HG02970 (cell line): ENCODE data around the gene PPM1G.
A peak's percentile ranks its signal among the peaks of the same experiment; 100 is the strongest.
"Not testable (repeated sequence)": the region's sequence is repeated elsewhere in the genome, so short reads cannot be mapped to it uniquely, and the experiment has no call there.

Experiments used
- ATAC-seq: cut with Tn5 transposase; IDR thresholded peaks from one replicate; pipeline ENCODE4 v1.9.1; 2021; ENCODE audit warnings: mild to moderate bottlenecking, moderate library complexity, moderate number of reproducible peaks; ENCODE audit not compliant: unreplicated experiment, low FRiP score

PPM1G gene

GRCh38 chr2:27376151-27376865 lies 33.1 kb downstream of the PPM1G start:
- no peak for ATAC-seq

DNA sequence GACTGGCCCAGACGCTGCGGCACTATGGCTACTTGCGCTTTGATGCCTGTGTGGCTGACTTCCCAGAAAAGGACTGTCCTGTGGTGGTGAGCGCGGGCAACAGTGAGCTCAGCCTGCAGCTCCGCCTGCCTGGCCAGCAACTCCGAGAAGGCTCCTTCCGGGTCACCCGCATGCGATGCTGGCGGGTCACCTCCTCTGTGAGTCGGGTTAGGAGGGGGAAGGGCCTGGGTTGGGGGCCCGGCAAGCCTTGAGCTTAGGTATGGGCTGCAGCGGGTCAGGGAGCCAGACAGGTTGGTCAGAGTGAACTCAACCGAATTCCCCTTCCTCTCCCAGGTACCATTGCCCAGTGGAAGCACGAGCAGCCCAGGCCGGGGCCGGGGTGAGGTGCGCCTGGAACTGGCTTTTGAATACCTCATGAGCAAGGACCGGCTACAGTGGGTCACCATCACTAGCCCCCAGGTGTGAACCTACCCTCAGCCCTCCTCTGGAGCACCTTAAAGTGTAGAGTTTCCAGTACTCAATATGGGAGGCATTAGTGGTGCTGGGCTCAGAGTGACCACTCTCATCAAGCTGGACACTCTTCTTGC lies 33.8 kb downstream of the PPM1G start:
- ATAC-seq: no peak

GRCh38 chr2:27373567-27373966 lies 35.8 kb downstream of the PPM1G start:
- ATAC-seq: no peak

- ATAC-seq: no peak
These were observed 36.5 kb downstream of the PPM1G start for GRCh38 chr2:27372937-27373336.

DNA sequence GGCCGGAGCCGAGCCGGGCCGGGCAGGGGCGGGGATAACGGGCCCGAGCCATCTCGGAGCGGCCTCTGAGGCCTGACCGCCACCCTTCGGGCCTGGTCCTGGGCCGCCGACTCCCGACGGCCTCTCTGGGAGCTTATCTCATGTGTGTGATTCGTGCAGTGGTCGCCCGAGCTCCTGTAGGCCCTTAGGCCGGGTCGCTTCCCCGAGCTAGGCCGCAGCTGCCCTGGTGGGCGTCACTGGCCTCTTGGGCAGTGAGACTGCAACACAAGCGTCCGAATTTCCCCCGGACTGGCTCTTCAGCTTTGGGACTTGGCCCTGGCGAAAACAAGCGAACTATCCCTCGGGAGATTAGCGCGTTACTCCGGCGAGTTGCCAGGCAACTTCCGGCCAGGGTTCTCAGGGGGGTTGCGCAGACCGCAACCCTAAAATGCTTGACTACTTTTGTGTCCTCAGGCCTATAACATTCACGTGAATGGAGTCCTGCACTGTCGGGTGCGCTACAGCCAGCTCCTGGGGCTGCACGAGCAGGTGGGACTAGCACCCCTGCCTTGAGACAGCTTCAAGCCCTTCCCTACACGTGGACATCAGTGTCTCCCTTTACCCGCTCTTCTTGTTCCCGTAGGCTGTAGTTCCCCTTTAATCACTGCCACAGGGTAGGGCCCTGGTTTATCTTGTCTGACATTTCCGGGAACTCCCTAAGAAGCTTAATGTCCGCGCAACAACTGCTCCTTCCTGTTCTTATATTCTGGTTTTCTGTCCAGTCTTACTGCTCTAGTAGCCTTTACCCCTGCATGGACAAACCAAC lies 38.4 kb downstream of the PPM1G start:
- peak; percentile 4 for ATAC-seq

GRCh38 chr2:27370026-27370815 lies 39.2 kb downstream of the PPM1G start, which contains the start of the genes EIF2B4 and SNX17:
TSS of gene EIF2B4 (minus strand) at chr2:27370338. CDS start at chr2:27370314, 24 bp downstream.
TSS of gene SNX17 (plus strand) at chr2:27370616. CDS start at chr2:27370744, 128 bp downstream.
- ATAC-seq: peak; percentile 90

GRCh38 chr2:27369471-27370025 lies 39.8 kb downstream of the PPM1G start:
- peak; percentile 4 for ATAC-seq

- ATAC-seq: no peak
These were observed 45.5 kb downstream of the PPM1G start for GRCh38 chr2:27363933-27364332.

DNA sequence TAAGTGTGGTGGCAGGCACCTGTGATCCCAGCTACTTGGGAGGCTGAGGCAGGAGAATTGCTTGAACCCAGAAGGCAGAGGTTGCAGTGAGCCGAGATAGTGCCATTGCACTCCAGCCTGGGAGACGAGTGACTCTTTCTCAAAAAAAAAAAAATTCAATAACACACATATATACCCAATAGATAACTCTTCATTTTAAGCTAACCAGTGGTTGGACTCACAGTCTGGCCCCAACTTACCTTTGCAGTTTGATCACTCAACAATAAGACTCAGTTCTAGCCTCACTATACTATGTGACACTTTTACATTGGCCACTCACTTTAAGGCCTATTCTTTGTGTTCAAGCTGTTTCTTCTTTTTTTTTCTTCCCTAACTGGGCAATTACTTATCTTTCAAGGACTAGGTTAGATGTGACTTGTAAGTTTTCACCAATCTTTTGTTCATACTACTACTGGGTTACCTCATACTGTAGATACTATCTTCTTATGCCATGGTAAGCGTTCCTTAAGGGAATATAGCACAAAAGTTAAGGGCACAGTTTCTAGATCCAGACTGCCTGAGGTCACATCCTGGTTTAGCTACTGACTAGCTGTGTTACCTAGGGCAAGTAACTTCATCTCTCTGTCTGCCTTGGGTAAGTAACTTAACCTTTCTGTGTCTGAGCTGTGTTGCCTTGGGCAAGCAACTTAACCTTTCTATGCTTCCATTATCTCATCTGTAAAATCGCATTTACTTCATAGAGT lies 46.5 kb downstream of the PPM1G start:
- no peak for ATAC-seq

DNA sequence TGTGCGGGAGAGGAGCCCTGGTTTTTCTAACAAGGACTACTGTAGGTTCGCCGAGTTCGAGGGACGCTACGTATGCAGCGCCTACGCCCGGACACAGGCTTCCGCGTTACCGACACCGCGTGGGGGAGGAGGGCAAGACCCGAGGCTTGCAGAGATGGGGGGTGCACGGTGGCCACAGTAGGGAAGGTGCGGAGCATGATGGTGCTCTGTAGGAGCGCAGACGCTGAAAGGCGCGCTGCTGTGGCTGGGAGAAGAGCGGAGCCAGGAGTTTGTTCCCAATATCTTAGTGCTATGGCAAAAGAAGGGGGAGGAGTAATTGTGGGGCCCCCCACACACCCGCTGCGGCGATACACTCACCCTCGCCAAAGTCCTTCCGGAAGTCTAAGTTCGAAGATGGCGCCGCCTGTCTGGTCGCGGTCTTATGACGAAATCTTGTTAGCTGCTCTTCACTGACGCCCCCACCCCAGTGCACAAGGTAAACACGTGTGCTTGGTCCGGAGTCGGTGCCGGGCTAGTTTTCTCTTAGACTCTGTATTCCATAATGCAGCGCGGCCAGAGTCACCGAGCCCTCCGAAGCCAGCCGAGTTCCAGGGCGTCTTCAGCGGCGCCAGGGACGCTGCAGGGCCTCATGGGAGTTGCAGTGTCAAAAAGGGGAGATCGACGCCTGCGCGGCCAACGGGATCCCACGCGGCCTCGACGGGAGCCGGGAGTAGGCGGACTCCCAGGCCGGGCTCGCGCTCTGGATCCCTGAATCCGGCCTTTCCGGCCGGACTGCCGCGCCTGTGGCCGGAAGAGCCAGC lies 52.8 kb downstream of the PPM1G start, which contains the start of gene GTF3C2:
TSS of gene GTF3C2 (minus strand) at position 383 of the 800 bp plus-strand sequence. CDS start 13,210 bp downstream, outside the sequence.
- ATAC-seq: peak; percentile 93

- peak; percentile 35 for ATAC-seq
These were observed 53.4 kb downstream of the PPM1G start for GRCh38 chr2:27356056-27356381.

- ATAC-seq: no peak
These were observed 54.8 kb downstream of the PPM1G start for GRCh38 chr2:27354597-27354927.

DNA sequence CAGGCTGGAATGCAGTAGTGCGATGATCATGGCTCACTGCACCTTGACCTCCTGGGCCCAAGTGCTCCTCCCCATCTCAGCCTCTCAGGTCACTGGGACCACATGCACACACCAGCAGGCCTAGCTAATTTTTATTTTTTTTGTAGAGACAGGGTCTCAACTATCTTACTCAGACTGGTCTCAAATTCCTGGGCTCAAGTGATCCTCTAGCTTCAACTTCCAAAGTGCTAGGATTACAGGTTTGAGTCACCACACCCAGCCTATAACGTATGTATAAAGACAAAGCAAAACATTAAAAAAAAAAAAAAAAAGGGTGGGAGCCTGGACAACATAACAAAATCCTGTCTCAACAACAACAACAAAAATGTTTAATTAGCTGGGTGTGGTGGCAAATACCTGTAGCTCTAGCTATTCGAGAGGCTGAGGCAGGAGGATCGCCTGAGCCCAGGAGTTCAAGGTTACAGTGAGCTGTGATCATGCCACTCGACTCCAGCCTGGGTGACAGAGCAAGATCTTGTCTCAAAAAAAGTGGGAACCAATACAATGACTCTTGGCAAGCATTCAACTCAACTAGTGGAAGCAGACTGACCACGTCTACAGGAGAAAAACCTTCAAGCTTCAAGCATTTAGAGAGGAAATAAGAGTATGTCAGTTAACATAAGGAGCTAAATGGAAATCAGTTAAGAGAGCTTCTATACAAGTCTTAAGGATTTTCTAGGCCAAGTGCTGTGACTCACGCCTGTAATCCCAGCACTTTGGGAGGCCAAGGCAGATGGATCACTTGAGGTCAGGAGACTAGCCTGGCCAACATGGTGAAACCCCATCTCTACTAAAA lies 55.4 kb downstream of the PPM1G start:
- ATAC-seq: no peak

GRCh38 chr2:27353386-27353761 lies 56.0 kb downstream of the PPM1G start:
- ATAC-seq: not testable (repeated sequence)

DNA sequence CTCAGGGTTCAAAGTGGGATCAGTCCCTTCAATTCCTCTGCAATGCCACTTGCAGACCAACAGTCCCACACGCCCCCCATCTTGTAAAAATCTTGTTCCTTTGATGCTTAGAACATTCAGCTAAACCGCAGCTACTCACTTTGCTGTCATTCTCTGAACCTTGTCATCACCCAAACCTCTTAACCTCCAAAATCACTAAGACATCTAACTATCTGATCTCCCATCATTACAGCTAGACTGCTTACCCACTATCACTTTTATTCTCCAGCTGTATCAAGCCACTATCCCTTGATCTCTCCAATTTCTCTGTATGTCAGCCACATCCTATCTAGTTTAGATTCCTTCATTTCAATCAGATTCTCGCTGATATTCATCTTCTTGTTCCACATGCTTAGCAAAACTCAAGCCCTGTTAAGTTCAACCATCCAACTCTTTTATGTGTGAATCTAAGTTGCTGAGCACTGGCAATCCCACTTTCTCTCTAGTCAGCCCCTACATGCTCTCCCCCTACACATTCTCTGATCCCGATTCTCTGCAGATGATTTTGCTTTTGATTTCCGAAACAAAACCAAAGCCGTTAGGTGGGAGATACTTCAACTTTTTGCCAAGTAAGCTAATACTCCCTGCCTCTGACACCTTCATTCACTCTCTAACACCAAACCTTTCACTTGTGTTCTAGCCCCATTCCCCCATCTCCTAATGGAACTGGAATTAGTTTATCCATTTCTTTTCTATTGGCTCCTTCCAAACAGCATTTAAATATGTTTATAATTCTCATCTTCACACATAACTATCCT lies 57.4 kb downstream of the PPM1G start:
- ATAC-seq: no peak

GRCh38 chr2:27350106-27350693 lies 59.2 kb downstream of the PPM1G start:
- no peak for ATAC-seq

DNA sequence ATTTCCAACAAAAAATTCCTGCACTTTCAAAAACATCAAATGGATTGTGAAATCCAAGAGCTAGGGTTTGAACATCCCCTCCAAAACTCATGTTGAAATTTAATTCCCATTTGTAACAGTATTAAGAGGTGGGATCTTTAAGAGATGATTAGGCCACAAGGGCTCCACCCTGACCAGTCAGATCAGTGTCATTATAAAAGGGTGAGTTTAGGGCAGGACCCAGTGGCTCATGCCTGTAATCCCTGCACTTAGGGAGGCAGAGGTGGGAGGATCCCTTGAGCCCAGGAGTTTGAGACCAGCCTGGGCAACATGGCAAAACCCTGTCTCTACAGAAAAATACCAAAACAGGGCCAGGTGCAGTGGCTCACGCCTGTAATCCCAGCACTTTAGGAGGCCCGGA lies 61.8 kb downstream of the PPM1G start:
- ATAC-seq: no peak
